Stimulated activated CD4-positive, alpha-beta T cell treated with anti-CD3 and anti-CD28 coated beads, Interleukin-12 subunit alpha, Interleukin-12 subunit beta, amount 100 ng/mL, for 24 hours (primary cell): Measurements from ENCODE around the gene POLR2C.
"Not testable (repeated sequence)": the region's sequence is repeated elsewhere in the genome, so short reads cannot be mapped to it uniquely, and the experiment has no call there.

Experiments
- DNase-seq, 2 experiments: peaks; one replicate each; pipeline ENCODE4 v3.0.0-alpha.2; 2020; ENCODE audit warnings: low read depth in 2 of 2

The POLR2C gene

GRCh38 chr16:57462209-57462977 lies at the start of gene POLR2C:
Gene POLR2C (plus strand): TSS chr16:57462679. CDS start chr16:57462725, 46 bp downstream.
- DNase-seq, result peak; percentile 80 to 91

GRCh38 chr16:57413301-57413730 lies 49.2 kb upstream of the POLR2C start:
- no peak for DNase-seq

GRCh38 chr16:57413733-57414132 lies 48.7 kb upstream of the POLR2C start:
- DNase-seq, result no peak

GRCh38 chr16:57416084-57416483 lies 46.4 kb upstream of the POLR2C start:
- no peak for DNase-seq

GRCh38 chr16:57419506-57419905 lies 43.0 kb upstream of the POLR2C start:
- no peak for DNase-seq

GRCh38 chr16:57422026-57422944 lies 40.2 kb upstream of the POLR2C start:
- DNase-seq, result no peak

GRCh38 chr16:57423152-57423551 lies 39.3 kb upstream of the POLR2C start:
- no peak for DNase-seq

- no peak for DNase-seq
Observed at GRCh38 chr16:57424583-57424982, 37.9 kb upstream of the POLR2C start.

- DNase-seq, result no peak
Observed at GRCh38 chr16:57426356-57426755, 36.1 kb upstream of the POLR2C start.

GRCh38 chr16:57427307-57427706 lies 35.2 kb upstream of the POLR2C start:
- no peak for DNase-seq

- no peak for DNase-seq
Observed at GRCh38 chr16:57427824-57428223, 34.7 kb upstream of the POLR2C start.

GRCh38 chr16:57430955-57431354 lies 31.5 kb upstream of the POLR2C start:
- no peak for DNase-seq

GRCh38 chr16:57432505-57432904 lies 30.0 kb upstream of the POLR2C start:
- DNase-seq, result no peak

GRCh38 chr16:57432989-57433388 lies 29.5 kb upstream of the POLR2C start:
- no peak for DNase-seq

- no peak for DNase-seq
Observed at GRCh38 chr16:57434003-57434402, 28.5 kb upstream of the POLR2C start.

GRCh38 chr16:57435838-57436237 lies 26.6 kb upstream of the POLR2C start:
- no peak for DNase-seq

GRCh38 chr16:57439947-57440346 lies 22.5 kb upstream of the POLR2C start:
- DNase-seq, result not testable (repeated sequence)

- not testable (repeated sequence) for DNase-seq
Observed at GRCh38 chr16:57440551-57440950, 21.9 kb upstream of the POLR2C start.

GRCh38 chr16:57444711-57445110 lies 17.8 kb upstream of the POLR2C start:
- no peak for DNase-seq

GRCh38 chr16:57445510-57445909 lies 17.0 kb upstream of the POLR2C start:
- no peak for DNase-seq

GRCh38 chr16:57446531-57447185 lies 15.8 kb upstream of the POLR2C start:
- DNase-seq, result peak; percentile 9 to 13
